Measurements from ENCODE around the gene PRSS16.
A peak's percentile ranks its signal among the peaks of the same experiment; 100 is the strongest.
"Not testable (repeated sequence)": the region's sequence is repeated elsewhere in the genome, so short reads cannot be mapped to it uniquely, and the experiment has no call there.

The PRSS16 gene

GRCh38 chr6:27242589-27243265 is 4.8 kb upstream of the PRSS16 start:
- DNase-seq, result no peak

- DNase-seq, result no peak
Measured at GRCh38 chr6:27248783-27249182, 1.3 kb downstream of the PRSS16 start.

- no peak for DNase-seq
Measured at GRCh38 chr6:27250277-27251111, 3.0 kb downstream of the PRSS16 start.

GRCh38 chr6:27251112-27251605 is 3.7 kb downstream of the PRSS16 start:
- peak; percentile 75 for DNase-seq

- peak; percentile 85 for DNase-seq
Measured at GRCh38 chr6:27251606-27252251, 4.2 kb downstream of the PRSS16 start.

GRCh38 chr6:27254566-27254965 is 7.1 kb downstream of the PRSS16 start:
- DNase-seq, result no peak

- no peak for DNase-seq
Measured at GRCh38 chr6:27255866-27256265, 8.4 kb downstream of the PRSS16 start.

GRCh38 chr6:27260369-27260768 is 12.9 kb downstream of the PRSS16 start:
- DNase-seq, result no peak

GRCh38 chr6:27260836-27261375 is 13.4 kb downstream of the PRSS16 start:
- DNase-seq, result no peak

- DNase-seq, result no peak
Measured at GRCh38 chr6:27263886-27264285, 16.4 kb downstream of the PRSS16 start.

- DNase-seq, result not testable (repeated sequence)
Measured at GRCh38 chr6:27267003-27267402, 19.5 kb downstream of the PRSS16 start.

- no peak for DNase-seq
Measured at GRCh38 chr6:27267857-27268434, 20.4 kb downstream of the PRSS16 start.

GRCh38 chr6:27268803-27269202 is 21.3 kb downstream of the PRSS16 start:
- DNase-seq, result no peak

- DNase-seq, result no peak
Measured at GRCh38 chr6:27273783-27274182, 26.3 kb downstream of the PRSS16 start.

GRCh38 chr6:27275025-27275956 is 27.8 kb downstream of the PRSS16 start:
- DNase-seq, result no peak

- DNase-seq, result no peak
Measured at GRCh38 chr6:27279513-27280063, 32.1 kb downstream of the PRSS16 start.

GRCh38 chr6:27280064-27280539 is 32.6 kb downstream of the PRSS16 start:
- no peak for DNase-seq

GRCh38 chr6:27280540-27281000 is 33.1 kb downstream of the PRSS16 start:
- no peak for DNase-seq

- DNase-seq, result no peak
Measured at GRCh38 chr6:27281105-27281539, 33.6 kb downstream of the PRSS16 start.

- no peak for DNase-seq
Measured at GRCh38 chr6:27281569-27281968, 34.1 kb downstream of the PRSS16 start.

GRCh38 chr6:27283279-27283678 is 35.8 kb downstream of the PRSS16 start:
- DNase-seq, result no peak
